MM.1S (cell line): ENCODE measurements around the gene PA2G4.

Source experiments
- DNase-seq: peaks from one replicate; pipeline ENCODE4 v3.0.0-alpha.2; 2015
- H2AFZ ChIP-seq: fragments of 300-600 bp; sonication (generic); 2 replicates; pipeline ENCODE4 v1.6.0; 2016; ENCODE audit warnings: antibody characterized with exemption, low read length
- H3F3A ChIP-seq: fragments of 300-600 bp; sonication (generic); 2 replicates; pipeline ENCODE4 v1.6.1; 2016; ENCODE audit warnings: mild to moderate bottlenecking, antibody characterized with exemption, low read length, moderate library complexity, mixed read lengths; ENCODE audit not compliant: insufficient read depth
- H3K27ac ChIP-seq: fragments of 300-600 bp; sonication (generic); 2 replicates; pipeline ENCODE4 v1.5.1; 2016; ENCODE audit warnings: mild to moderate bottlenecking, low read length
- H3K27me3 ChIP-seq: fragments of 300-600 bp; sonication (generic); replicated peaks from 2 replicates; pipeline ENCODE4 v1.6.0; 2016; ENCODE audit warnings: low read length; ENCODE audit not compliant: insufficient read depth
- H3K36me3 ChIP-seq: fragments of 300-600 bp; sonication (generic); replicated peaks from 2 replicates; pipeline ENCODE4 v1.6.1; 2016; ENCODE audit warnings: mild to moderate bottlenecking, low read length, mixed read lengths; ENCODE audit not compliant: insufficient read depth
- H3K4me1 ChIP-seq: fragments of 300-600 bp; sonication (generic); 2 replicates; pipeline ENCODE4 v1.6.1; 2016; ENCODE audit warnings: low read length, mixed read lengths
- H3K4me2 ChIP-seq: fragments of 300-600 bp; sonication (generic); 2 replicates; pipeline ENCODE4 v1.6.0; 2016; ENCODE audit warnings: low read depth, low read length
- H3K4me3 ChIP-seq: fragments of 300-600 bp; sonication (generic); 2 replicates; pipeline ENCODE4 v1.5.1; 2016; ENCODE audit warnings: low read length, mixed read lengths
- H3K79me2 ChIP-seq: fragments of 300-600 bp; sonication (generic); 2 replicates; pipeline ENCODE4 v1.6.1; 2016; ENCODE audit warnings: mixed run types, low read length, mixed read lengths
- H3K9ac ChIP-seq: fragments of 300-600 bp; sonication (generic); 2 replicates; pipeline ENCODE4 v1.6.1; 2016; ENCODE audit warnings: low read length, mixed read lengths
- H3K9me2 ChIP-seq: fragments of 300-600 bp; sonication (generic); replicated peaks from 2 replicates; pipeline ENCODE4 v1.6.1; 2016; ENCODE audit warnings: mild to moderate bottlenecking, low read length, mixed read lengths; ENCODE audit not compliant: insufficient read depth
- H3K9me3 ChIP-seq: fragments of 300-600 bp; sonication (generic); replicated peaks from 2 replicates; pipeline ENCODE4 v1.6.1; 2016; ENCODE audit warnings: mild to moderate bottlenecking, low read length, mixed read lengths; ENCODE audit not compliant: insufficient read depth
- H4K20me1 ChIP-seq: fragments of 300-600 bp; sonication (generic); 2 replicates; pipeline ENCODE4 v1.6.1; 2016; ENCODE audit warnings: mild to moderate bottlenecking, low read length, moderate library complexity, mixed read lengths; ENCODE audit not compliant: insufficient read depth
- CTCF ChIP-seq: fragments of 300-600 bp; sonication (generic); IDR thresholded peaks from 2 replicates; pipeline ENCODE4 v1.5.1; 2016; ENCODE audit warnings: antibody characterized with exemption, low read length, mixed read lengths
- EZH2 ChIP-seq: fragments of 300-600 bp; sonication (generic); optimal IDR thresholded peaks from 2 replicates; pipeline ENCODE3; 2017; ENCODE audit warnings: low read depth, mild to moderate bottlenecking, antibody characterized with exemption, low read length, mixed read lengths
- EZH2phosphoT487 ChIP-seq: fragments of 300-600 bp; sonication (generic); IDR thresholded peaks from 2 replicates; pipeline ENCODE4 v1.6.1; 2018; ENCODE audit warnings: antibody characterized with exemption, low read length

The PA2G4 gene

GRCh38 chr12:56159482-56160192 lies 55.3 kb downstream of the PA2G4 start:
- H3K79me2 ChIP-seq = peaks cover 50% of the 10 kb centered on the region
- TF ChIP-seq EZH2 (no peak), CTCF (no peak), EZH2phosphoT487 (no peak)

GRCh38 chr12:56160193-56160763 lies 55.9 kb downstream of the PA2G4 start:
- TF ChIP-seq EZH2 (no peak), EZH2phosphoT487 (no peak), CTCF (no peak)
- peak overlapping the region; percentile 92 for H3K4me2 ChIP-seq
- H3K79me2 ChIP-seq = peaks cover 50% of the 10 kb centered on the region
- no peaks in the 10 kb centered on the region for H3K9me3 ChIP-seq
- H4K20me1 ChIP-seq = peaks cover 3% of the 10 kb centered on the region; the same call in 1 of the 2 replicates
- H3K9me2 ChIP-seq = no peaks in the 10 kb centered on the region
- no peak for DNase-seq
- peaks cover 9% of the 10 kb centered on the region; the same call in 1 of the 2 replicates for H3K36me3 ChIP-seq
- peak overlapping the region; percentile 90; the same call in 1 of the 2 replicates for H3K9ac ChIP-seq
- H2AFZ ChIP-seq = no peak overlapping the region
- peaks cover 49% of the 10 kb centered on the region for H3F3A ChIP-seq
- H3K27ac ChIP-seq = no peak overlapping the region
- H3K4me1 ChIP-seq = peaks cover 18% of the 10 kb centered on the region
- H3K27me3 ChIP-seq = no peaks in the 10 kb centered on the region
- H3K4me3 ChIP-seq = peak overlapping the region; percentile 69

More at GRCh38 chr12:56159482-56160192, 55.3 kb downstream of the PA2G4 start:
- H3K9me3 ChIP-seq = no peaks in the 10 kb centered on the region
- peaks cover 49% of the 10 kb centered on the region for H3F3A ChIP-seq
- no peaks in the 10 kb centered on the region for H3K27me3 ChIP-seq
- H3K4me3 ChIP-seq = peak overlapping the region; percentile 69
- H3K36me3 ChIP-seq = peaks cover 9% of the 10 kb centered on the region; the same call in 1 of the 2 replicates
- DNase-seq = no peak
- H3K27ac ChIP-seq = peak overlapping the region; percentile 86; the same call in 1 of the 2 replicates
- no peaks in the 10 kb centered on the region for H3K9me2 ChIP-seq
- H3K9ac ChIP-seq = peak overlapping the region; percentile 90; the same call in 1 of the 2 replicates
- H2AFZ ChIP-seq = no peak overlapping the region
- H3K4me2 ChIP-seq = peak overlapping the region; percentile 92
- H3K4me1 ChIP-seq = peaks cover 18% of the 10 kb centered on the region
- H4K20me1 ChIP-seq = peaks cover 3% of the 10 kb centered on the region; the same call in 1 of the 2 replicates

- no peak overlapping the region for H3K27ac ChIP-seq
- H3K4me1 ChIP-seq = peaks cover 18% of the 10 kb centered on the region
- H3K36me3 ChIP-seq = peaks cover 9% of the 10 kb centered on the region; the same call in 1 of the 2 replicates
- H2AFZ ChIP-seq = no peak overlapping the region
- H4K20me1 ChIP-seq = peaks cover 3% of the 10 kb centered on the region; the same call in 1 of the 2 replicates
- H3K9ac ChIP-seq = no peak overlapping the region
- DNase-seq = no peak
- peaks cover 49% of the 10 kb centered on the region for H3F3A ChIP-seq
- H3K9me2 ChIP-seq = no peaks in the 10 kb centered on the region
- H3K4me3 ChIP-seq = no peak overlapping the region
- peak overlapping the region; percentile 92; the same call in 1 of the 2 replicates for H3K4me2 ChIP-seq
- H3K27me3 ChIP-seq = no peaks in the 10 kb centered on the region
- no peak for TF ChIP-seq EZH2phosphoT487
- no peak for TF ChIP-seq CTCF
- TF ChIP-seq EZH2 = no peak
- peaks cover 50% of the 10 kb centered on the region for H3K79me2 ChIP-seq
- no peaks in the 10 kb centered on the region for H3K9me3 ChIP-seq
Measured at GRCh38 chr12:56160894-56161689, 56.7 kb downstream of the PA2G4 start.
